Vagina (tissue), 2 donors: ENCODE results near the gene DYNC1I1. TPM values are rescaled to one million over a fixed set of nuclear protein-coding genes. Genes with fewer than 3 reads are reported as not detected.

Source experiments
- DNase-seq, 2 donors: peaks; one replicate each; pipeline ENCODE4 v3.0.0-alpha.2; 2017; ENCODE audit errors: extremely low spot score in 2 of 2
- H3K27ac ChIP-seq: fragments of 200-600 bp; sonication (generic); one replicate; pipeline ENCODE4 v1.5.1; 2019
- H3K27me3 ChIP-seq: fragments of 200-600 bp; sonication (generic); one replicate; pipeline ENCODE4 v1.5.1; 2019
- H3K36me3 ChIP-seq, 2 donors: fragments of 200-600 bp; sonication (generic); one replicate each; pipeline ENCODE4 v1.5.1; 2017 to 2019
- H3K4me1 ChIP-seq: fragments of 200-600 bp; sonication (generic); one replicate; pipeline ENCODE4 v1.5.1; 2019
- H3K4me3 ChIP-seq, 2 donors: fragments of 200-600 bp; sonication (generic); 1 replicate in 1 of 2; 2 replicates in 1 of 2; pipeline ENCODE4 v1.5.1; 2016 to 2019
- H3K9me3 ChIP-seq: fragments of 200-600 bp; sonication (generic); one replicate; pipeline ENCODE4 v1.5.1; 2019
- CTCF ChIP-seq, 3 experiments: fragments of 450-650 bp in 2 of 3; fragments of 200-600 bp in 1 of 3; sonication (generic) in 1 of 3; IDR thresholded peaks; one replicate each; pipeline ENCODE4 v1.5.1; 2017 to 2019; ENCODE audit warnings: antibody characterized with exemption in 3 of 3, mild to moderate bottlenecking in 2 of 3, moderate library complexity in 2 of 3
- POLR2A ChIP-seq, 2 donors: fragments of 450-650 bp; IDR thresholded peaks; one replicate each; pipeline ENCODE4 v1.6.1; 2017; ENCODE audit warnings: antibody characterized with exemption in 2 of 2, mild to moderate bottlenecking in 2 of 2, moderate library complexity in 2 of 2
- POLR2AphosphoS5 ChIP-seq, 2 donors: sonication (generic); formaldehyde crosslinking; IDR thresholded peaks; one replicate each; pipeline ENCODE4 v1.9.0; 2017; ENCODE audit warnings: antibody characterized with exemption in 2 of 2, mild to moderate bottlenecking in 2 of 2, low read depth in 1 of 2; ENCODE audit not compliant: insufficient read depth in 1 of 2
- intact Hi-C: fragments of 100-400 bp; cut with DNase I; formaldehyde crosslinking; loops from one replicate; pipeline ENCODE4 v1.15.1; 2023
- total RNA-seq: library from RNA; depleted of rRNA; stranded (reverse); fragments of >200 nt; gene quantifications from one replicate; pipeline ENCODE4 v1.2.3, GENCODE V29; 2016

The DYNC1I1 gene
- total RNA-seq, 1 donor from 2014 or later = 12.0 TPM

- H3K36me3 ChIP-seq = no peaks in the 10 kb centered on the region
- DNase-seq = no peak
- no peaks in the 10 kb centered on the region for H3K4me1 ChIP-seq
- no peak overlapping the region for H3K27ac ChIP-seq
- intact Hi-C loops = no loop called here
- TF ChIP-seq CTCF (IDR thresholded peaks at IDR 0.05) (no peak), POLR2A (IDR thresholded peaks at IDR 0.05) (no peak), POLR2AphosphoS5 (IDR thresholded peaks at IDR 0.05; ENCODE audit: insufficient read depth in 1 of 2, low read depth in 1 of 2) (no peak)
- no peaks in the 10 kb centered on the region for H3K9me3 ChIP-seq
- H3K27me3 ChIP-seq = no peaks in the 10 kb centered on the region
- H3K4me3 ChIP-seq = no peak overlapping the region
These were observed 236.8 kb downstream of the DYNC1I1 start for GRCh38 chr7:96009148-96009547.

- H3K36me3 ChIP-seq = no peaks in the 10 kb centered on the region
- no peaks in the 10 kb centered on the region for H3K4me1 ChIP-seq
- no peaks in the 10 kb centered on the region for H3K27me3 ChIP-seq
- no peak for DNase-seq
- no peak overlapping the region for H3K4me3 ChIP-seq
- intact Hi-C loops = no loop called here
- H3K9me3 ChIP-seq = no peaks in the 10 kb centered on the region
- no peak overlapping the region for H3K27ac ChIP-seq
- TF ChIP-seq POLR2AphosphoS5 (IDR thresholded peaks at IDR 0.05; ENCODE audit: insufficient read depth in 1 of 2, low read depth in 1 of 2) (no peak), CTCF (IDR thresholded peaks at IDR 0.05) (no peak), POLR2A (IDR thresholded peaks at IDR 0.05) (no peak)
These were observed 241.5 kb downstream of the DYNC1I1 start for GRCh38 chr7:96013836-96014235.

GRCh38 chr7:96014617-96015016 lies 242.3 kb downstream of the DYNC1I1 start:
- no peak for DNase-seq
- TF ChIP-seq POLR2AphosphoS5 (IDR thresholded peaks at IDR 0.05; ENCODE audit: insufficient read depth in 1 of 2, low read depth in 1 of 2) (no peak), POLR2A (IDR thresholded peaks at IDR 0.05) (no peak), CTCF (IDR thresholded peaks at IDR 0.05) (no peak)
- no peaks in the 10 kb centered on the region for H3K27me3 ChIP-seq
- H3K4me1 ChIP-seq = no peaks in the 10 kb centered on the region
- intact Hi-C loops = no loop called here
- H3K9me3 ChIP-seq = no peaks in the 10 kb centered on the region
- no peak overlapping the region for H3K27ac ChIP-seq
- H3K4me3 ChIP-seq = no peak overlapping the region
- H3K36me3 ChIP-seq = no peaks in the 10 kb centered on the region

- Histone ChIP-seq H3K27me3 (no peaks in the 10 kb centered on the region), H3K9me3 (no peaks in the 10 kb centered on the region), H3K4me1 (no peaks in the 10 kb centered on the region), H3K36me3 (no peaks in the 10 kb centered on the region), H3K4me3 (no peak overlapping the region), H3K27ac (no peak overlapping the region)
- DNase-seq = no peak
- no peak for TF ChIP-seq POLR2AphosphoS5 (IDR thresholded peaks at IDR 0.05; ENCODE audit: insufficient read depth in 1 of 2, low read depth in 1 of 2)
- no peak for TF ChIP-seq CTCF (IDR thresholded peaks at IDR 0.05)
- no peak for TF ChIP-seq POLR2A (IDR thresholded peaks at IDR 0.05)
- intact Hi-C loops = no loop called here
These were observed 243.8 kb downstream of the DYNC1I1 start for GRCh38 chr7:96016056-96016586.

GRCh38 chr7:96016735-96017134 lies 244.4 kb downstream of the DYNC1I1 start:
- TF ChIP-seq POLR2A (IDR thresholded peaks at IDR 0.05) (no peak), POLR2AphosphoS5 (IDR thresholded peaks at IDR 0.05; ENCODE audit: insufficient read depth in 1 of 2, low read depth in 1 of 2) (no peak), CTCF (IDR thresholded peaks at IDR 0.05) (no peak)
- H3K9me3 ChIP-seq = no peaks in the 10 kb centered on the region
- no peaks in the 10 kb centered on the region for H3K4me1 ChIP-seq
- H3K4me3 ChIP-seq = no peak overlapping the region
- no peaks in the 10 kb centered on the region for H3K36me3 ChIP-seq
- no peaks in the 10 kb centered on the region for H3K27me3 ChIP-seq
- no peak overlapping the region for H3K27ac ChIP-seq
- intact Hi-C loops = no loop called here
- DNase-seq = no peak
